Muscle of arm (tissue), 12 donors: Measurements from ENCODE around the gene HELZ. TPM values are rescaled to one million over a fixed set of nuclear protein-coding genes. Genes with fewer than 3 reads are reported as not detected.
"Not testable (repeated sequence)": the region's sequence is repeated elsewhere in the genome, so short reads cannot be mapped to it uniquely, and the experiment has no call there.

Source experiments
- DNase-seq: peaks from one replicate; pipeline ENCODE4 v3.0.0-alpha.2; 2013
- polyA plus RNA-seq, 12 donors: library from polyadenylated mRNA; unstranded; fragments of 120-200 nt; gene quantifications; one replicate each; pipeline ENCODE4 v1.2.1, GENCODE V29; 2013; ENCODE audit not compliant: insufficient read length in 12 of 12

HELZ gene
- polyA plus RNA-seq, 12 donors: 21.2 to 30.3 (median 25.7) TPM; not detected in 1

DNA sequence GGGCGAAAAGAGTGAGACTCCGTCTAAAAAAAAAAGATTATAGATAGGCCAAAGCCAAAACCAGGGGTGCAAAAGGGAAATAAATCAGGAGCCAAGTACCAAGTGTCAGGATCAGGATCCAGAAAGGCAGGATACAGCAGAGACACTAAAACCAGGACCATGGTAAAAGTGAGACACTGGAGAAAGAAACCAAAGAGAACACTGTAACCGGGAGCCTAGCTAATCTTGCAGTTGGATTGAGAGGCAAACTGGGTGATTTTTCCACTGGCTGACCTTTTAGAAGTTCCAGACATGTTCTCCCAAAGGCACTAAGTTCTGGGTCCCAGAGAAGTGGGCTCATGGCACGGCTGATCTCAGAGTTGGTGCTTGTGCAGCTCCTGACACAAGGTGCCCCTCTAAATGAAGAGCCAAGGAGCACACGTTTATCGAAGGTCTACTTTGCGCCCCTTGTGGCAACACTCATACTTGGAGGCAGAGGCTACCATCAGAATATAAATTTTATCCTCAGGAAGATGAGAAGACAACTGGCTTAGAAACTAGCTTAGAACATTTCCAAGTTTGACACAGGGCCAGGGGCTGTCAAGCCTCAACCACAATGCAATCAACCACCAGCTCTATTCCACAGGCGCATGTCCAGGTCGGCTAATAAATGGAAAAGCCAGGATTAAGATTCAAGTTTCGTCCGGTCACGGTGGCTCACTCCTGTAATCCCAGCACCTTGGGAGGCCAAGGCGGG lies 27.5 kb upstream of the HELZ start:
- DNase-seq: no peak

DNA sequence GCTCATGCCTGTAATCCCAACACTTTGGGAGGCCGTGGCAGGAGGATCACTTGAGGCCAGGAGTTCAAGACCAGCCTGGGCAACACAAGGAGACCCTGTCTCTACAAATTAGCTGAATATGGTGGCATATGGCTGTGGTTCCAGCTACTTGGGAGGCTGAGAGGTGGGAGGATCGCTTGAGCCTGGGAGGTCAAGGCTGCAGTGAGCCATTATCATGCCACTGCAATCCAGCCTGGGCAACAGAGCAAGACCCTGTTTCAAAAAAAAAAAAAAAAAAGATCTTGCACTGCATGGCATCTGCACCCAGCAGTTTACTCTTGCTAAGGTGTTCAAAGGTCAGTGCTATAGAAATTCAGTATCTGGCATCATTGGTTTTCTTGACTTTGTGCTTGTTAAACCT lies 26.2 kb upstream of the HELZ start:
- DNase-seq: not testable (repeated sequence)

DNA sequence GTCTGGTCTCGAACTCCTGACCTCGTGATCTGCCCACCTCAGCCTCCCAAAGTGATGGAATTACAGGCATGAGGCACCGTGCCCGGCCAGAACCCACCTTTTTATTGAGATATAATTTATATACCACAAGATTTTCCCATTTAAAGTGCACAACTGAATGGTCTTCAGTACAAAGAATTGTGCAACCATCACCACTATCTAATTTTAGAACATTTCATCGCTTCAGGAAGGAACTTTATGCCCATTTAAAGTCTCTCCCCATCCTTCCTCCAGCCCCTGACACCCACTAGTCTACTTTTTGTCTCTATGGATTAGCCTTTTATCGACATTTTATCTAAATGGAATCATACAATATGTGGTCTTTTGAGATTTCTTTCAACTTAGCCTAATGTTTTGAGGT lies 25.4 kb upstream of the HELZ start:
- DNase-seq: no peak

DNA sequence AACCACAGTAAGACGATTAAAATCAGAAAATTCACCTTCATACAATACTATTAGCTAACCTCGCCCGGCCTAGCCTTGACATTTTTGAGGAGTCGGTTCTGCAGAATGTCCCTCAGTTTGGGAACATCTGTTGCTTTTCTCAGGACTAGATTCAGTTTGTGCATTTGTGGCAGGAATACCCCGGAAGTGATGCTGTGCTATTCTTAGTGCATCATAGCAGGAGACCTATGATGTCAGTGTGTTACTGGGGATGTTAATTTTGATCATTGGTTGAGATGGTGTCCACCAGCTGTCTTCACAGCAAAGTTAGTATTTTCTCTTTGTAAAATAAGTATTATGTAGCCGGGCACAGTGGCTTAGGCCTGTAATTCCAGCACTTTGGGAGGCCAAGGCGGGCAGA lies 21.5 kb upstream of the HELZ start:
- DNase-seq: no peak

DNA sequence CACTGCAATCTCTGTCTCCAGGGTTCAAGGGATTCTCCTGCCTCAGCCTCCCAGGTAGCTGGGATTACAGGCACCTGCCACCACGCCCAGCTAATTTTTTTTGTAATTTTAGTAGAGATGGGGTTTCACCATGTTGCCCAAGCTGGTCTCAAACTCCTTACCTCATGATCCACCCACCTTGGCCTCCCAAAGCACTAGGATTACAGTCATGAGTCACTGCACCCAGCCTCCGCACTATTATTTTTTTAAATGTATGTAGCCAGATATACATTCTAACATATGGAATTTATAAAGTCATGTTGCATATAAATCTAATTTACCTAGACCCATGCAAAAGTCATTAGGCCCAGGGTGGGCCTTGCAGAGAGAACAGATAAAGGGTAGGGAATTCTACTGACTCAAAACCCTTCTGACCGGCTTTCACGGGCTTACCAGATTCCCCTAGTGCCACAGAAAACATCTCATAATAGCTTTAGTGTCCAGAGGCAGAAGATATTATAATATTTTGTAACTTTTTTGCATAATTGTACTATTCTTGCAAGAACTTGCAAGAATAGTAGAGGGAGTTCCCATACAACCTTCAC lies 20.5 kb upstream of the HELZ start:
- DNase-seq: no peak

GRCh38 chr17:67262435-67263117 lies 17.6 kb upstream of the HELZ start:
- DNase-seq: no peak

DNA sequence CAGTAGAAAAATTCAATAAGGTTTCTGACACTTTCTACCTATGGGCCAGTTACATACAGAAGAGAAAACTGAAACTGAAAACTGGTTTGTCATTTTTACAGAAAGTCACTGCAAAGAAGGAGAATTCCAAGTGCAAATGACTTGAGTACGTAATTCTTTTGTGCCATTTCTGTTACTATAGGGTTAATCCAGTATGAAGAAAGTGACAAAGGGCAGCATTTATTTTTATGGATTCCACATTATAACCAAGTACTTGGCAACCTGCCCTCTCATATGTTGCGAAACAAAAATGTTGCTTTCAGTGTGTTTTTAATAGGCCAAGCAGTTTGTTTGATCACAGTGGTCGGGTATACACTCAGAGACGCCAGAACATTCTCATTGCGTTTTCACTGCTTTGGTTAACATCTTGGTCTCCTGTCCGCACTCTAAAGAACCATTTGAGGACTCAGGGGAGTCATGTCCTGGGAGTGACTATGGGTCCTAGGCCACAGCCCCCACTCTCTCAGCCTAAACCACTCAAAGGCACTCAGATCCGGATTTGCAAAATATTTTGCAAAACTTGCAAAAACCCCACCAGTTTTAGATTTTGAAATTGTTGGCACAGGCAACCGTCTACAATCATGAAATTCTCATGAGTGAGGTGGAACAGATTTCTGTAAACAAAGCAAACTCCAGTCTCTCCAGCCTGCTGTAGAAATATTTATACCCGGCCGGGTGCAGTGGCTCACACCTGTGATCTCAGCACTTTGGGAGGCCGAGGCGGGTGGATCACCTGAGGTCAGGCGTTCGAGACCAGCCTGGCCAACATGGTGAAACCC lies 15.4 kb upstream of the HELZ start:
- peak; percentile 66 for DNase-seq

- no peak for DNase-seq
Measured at GRCh38 chr17:67258821-67259468, 13.9 kb upstream of the HELZ start.

GRCh38 chr17:67256075-67256732 lies 11.2 kb upstream of the HELZ start:
- no peak for DNase-seq

DNA sequence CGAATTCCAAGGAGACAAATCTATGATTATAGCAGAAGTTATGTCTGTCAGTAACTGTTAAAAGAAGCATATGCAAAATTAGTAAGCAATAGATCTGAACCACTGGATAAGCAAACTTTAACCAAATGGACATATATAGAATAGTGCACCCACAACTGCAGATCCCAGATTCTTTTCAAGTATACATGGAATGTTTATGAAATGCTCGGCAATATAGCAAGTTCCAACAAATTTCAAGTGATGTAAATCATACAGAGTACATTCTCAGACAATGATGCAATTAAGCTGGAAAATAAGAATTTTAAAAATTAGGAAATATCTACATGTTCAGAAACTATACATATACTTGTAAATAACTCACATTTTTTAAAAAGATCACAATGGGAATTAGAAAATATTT lies 8.4 kb upstream of the HELZ start:
- DNase-seq: no peak

- DNase-seq: not testable (repeated sequence)
Measured at GRCh38 chr17:67251586-67251985, 6.6 kb upstream of the HELZ start.

- no peak for DNase-seq
Measured at GRCh38 chr17:67248291-67248690, 3.3 kb upstream of the HELZ start.

- DNase-seq: no peak
Measured at GRCh38 chr17:67247416-67247900, 2.5 kb upstream of the HELZ start.

GRCh38 chr17:67246653-67247415 lies 1.8 kb upstream of the HELZ start:
- no peak for DNase-seq

- DNase-seq: no peak
Measured at GRCh38 chr17:67246403-67246652, 1.3 kb upstream of the HELZ start.

GRCh38 chr17:67245694-67246402 lies 852 bp upstream of the HELZ start:
- no peak for DNase-seq

DNA sequence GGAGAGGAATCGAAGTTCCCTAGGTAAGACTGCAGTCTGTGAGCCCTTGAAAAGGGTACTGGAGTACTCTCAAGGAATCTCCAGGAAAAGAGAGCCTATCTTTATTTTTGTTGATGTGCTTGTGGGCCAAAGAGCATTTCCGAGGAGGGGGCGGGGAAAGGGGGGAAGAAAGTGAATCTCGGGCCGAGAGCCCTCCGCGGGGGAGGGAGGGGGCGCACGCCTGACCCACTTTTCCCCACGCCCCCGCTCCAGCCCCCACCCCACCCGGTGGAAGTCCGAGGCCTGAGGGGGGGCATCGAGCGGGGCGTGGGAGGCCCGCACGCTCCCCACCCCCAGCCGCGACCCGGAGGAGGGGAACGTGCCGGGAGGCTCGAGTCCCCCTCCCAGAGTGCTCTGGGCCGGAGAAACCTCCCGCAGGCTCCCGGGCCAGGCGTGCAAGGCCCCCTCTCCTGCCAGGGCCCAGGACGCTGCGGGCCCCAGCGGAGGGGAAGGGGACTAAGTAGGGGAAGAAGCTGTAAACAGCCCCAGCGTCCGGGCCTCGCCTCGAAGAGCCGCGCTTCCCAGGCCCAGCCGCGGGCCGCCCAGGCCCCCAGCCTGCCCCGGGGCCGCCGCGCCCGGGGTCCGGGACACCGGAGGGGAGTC lies 444 bp downstream of the HELZ start:
- no peak for DNase-seq

GRCh38 chr17:67243284-67243683 lies 1.7 kb downstream of the HELZ start:
- no peak for DNase-seq

DNA sequence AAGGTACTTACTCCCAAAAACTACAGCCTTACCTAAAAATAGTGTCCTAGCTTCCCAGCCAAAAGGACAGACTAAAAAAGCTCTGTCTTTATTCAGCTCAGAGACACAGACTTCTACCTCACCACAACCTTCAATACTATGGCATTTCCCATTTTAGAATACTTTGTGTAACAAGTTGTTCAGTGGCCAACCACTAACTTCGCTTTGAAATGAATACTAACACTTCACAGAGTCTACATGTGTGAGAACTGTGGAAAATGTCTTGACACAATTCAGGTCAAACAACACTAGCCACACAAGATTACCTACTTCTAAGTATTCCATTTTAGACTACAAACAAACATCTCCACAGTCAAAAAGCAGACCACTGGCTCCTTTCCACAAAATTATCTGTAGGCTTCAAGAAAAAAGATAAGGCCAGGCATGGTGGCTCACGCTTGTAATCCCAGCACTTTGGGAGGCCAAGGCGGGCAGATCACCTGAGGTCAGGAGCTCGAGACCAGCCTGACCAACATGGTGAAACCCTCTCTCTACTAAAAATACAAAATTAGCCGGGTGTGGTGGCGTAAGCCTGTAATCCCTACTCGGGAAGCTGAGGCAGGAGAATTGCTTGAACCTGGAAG lies 3.2 kb downstream of the HELZ start:
- no peak for DNase-seq
